Thoracic aorta (tissue), 2 donors: ENCODE measurements around the gene NAALADL2. TPM values are rescaled to one million over a fixed set of nuclear protein-coding genes. Genes with fewer than 3 reads are reported as not detected.

Experiments used
- ATAC-seq: fragments of 150-250 bp; one replicate; pipeline ENCODE4 v1.8.0; 2017; ENCODE audit warnings: low read depth; ENCODE audit not compliant: insufficient number of reproducible peaks, low FRiP score
- DNase-seq: peaks from one replicate; pipeline ENCODE4 v3.0.0-alpha.2; 2020; ENCODE audit warnings: low spot score
- H3K27ac ChIP-seq, 2 donors: fragments of 200-600 bp; sonication (generic); 1 replicate in 1 of 2; 2 replicates in 1 of 2; pipeline ENCODE4 v1.5.1; 2016; ENCODE audit warnings: mild to moderate bottlenecking in 2 of 2, moderate library complexity in 2 of 2
- H3K27me3 ChIP-seq: fragments of 200-600 bp; sonication (generic); replicated peaks from 2 replicates; pipeline ENCODE4 v1.6.0; 2016; ENCODE audit warnings: mild to moderate bottlenecking; ENCODE audit not compliant: insufficient read depth
- H3K36me3 ChIP-seq: fragments of 200-600 bp; sonication (generic); one replicate; pipeline ENCODE4 v1.5.1; 2016
- H3K4me1 ChIP-seq, 2 donors: fragments of 200-600 bp; sonication (generic); 1 replicate in 1 of 2; 2 replicates in 1 of 2; pipeline versions ENCODE4 v1.5.1 to v1.6.0; 2016; ENCODE audit warnings: low read depth in 2 of 2, mild to moderate bottlenecking in 1 of 2; ENCODE audit not compliant: control insufficient read depth in 1 of 2
- H3K4me3 ChIP-seq: fragments of 200-600 bp; sonication (generic); 2 replicates; pipeline ENCODE4 v1.5.1; 2016; ENCODE audit warnings: mild to moderate bottlenecking
- H3K9me3 ChIP-seq: fragments of 200-600 bp; sonication (generic); 2 replicates; pipeline ENCODE4 v1.5.1; 2016
- total RNA-seq, 2 donors: library from RNA; depleted of rRNA; stranded (reverse); fragments of >200 nt; gene quantifications; one replicate each; pipeline versions ENCODE4 v1.1.0 to v1.2.3, GENCODE V29; 2016
- TF ChIP-seq, protein P1 (sequence below): fragments of 200-600 bp; sonication (generic); IDR thresholded peaks from one replicate; pipeline ENCODE4 v1.5.1; 2019; ENCODE audit warnings: antibody characterized with exemption

Gene NAALADL2
- total RNA-seq, 2 donors from 2014 or later: 12.9 to 21.0 TPM

- ATAC-seq (no peak), DNase-seq (no peak)
- Histone ChIP-seq H3K4me1 (peaks cover 8 to 13% of the 10 kb centered on the region in 2 donors), H3K4me3 (no peak overlapping the region), H3K9me3 (no peaks in the 10 kb centered on the region), H3K27ac (no peak overlapping the region), H3K36me3 (no peaks in the 10 kb centered on the region), H3K27me3 (no peaks in the 10 kb centered on the region)
- TF ChIP-seq, protein P1, sequence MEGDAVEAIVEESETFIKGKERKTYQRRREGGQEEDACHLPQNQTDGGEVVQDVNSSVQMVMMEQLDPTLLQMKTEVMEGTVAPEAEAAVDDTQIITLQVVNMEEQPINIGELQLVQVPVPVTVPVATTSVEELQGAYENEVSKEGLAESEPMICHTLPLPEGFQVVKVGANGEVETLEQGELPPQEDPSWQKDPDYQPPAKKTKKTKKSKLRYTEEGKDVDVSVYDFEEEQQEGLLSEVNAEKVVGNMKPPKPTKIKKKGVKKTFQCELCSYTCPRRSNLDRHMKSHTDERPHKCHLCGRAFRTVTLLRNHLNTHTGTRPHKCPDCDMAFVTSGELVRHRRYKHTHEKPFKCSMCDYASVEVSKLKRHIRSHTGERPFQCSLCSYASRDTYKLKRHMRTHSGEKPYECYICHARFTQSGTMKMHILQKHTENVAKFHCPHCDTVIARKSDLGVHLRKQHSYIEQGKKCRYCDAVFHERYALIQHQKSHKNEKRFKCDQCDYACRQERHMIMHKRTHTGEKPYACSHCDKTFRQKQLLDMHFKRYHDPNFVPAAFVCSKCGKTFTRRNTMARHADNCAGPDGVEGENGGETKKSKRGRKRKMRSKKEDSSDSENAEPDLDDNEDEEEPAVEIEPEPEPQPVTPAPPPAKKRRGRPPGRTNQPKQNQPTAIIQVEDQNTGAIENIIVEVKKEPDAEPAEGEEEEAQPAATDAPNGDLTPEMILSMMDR: no peak
Observed at GRCh38 chr3:175335229-175335628, 476.1 kb downstream of the NAALADL2 start.

- Histone ChIP-seq H3K27me3 (no peaks in the 10 kb centered on the region), H3K4me1 (peaks cover 8 to 13% of the 10 kb centered on the region in 2 donors), H3K9me3 (no peaks in the 10 kb centered on the region), H3K4me3 (no peak overlapping the region), H3K27ac (no peak overlapping the region), H3K36me3 (no peaks in the 10 kb centered on the region)
- DNase-seq (no peak), ATAC-seq (no peak)
- TF ChIP-seq, protein P1: no peak
Observed at GRCh38 chr3:175336406-175337133, 477.4 kb downstream of the NAALADL2 start.

- Histone ChIP-seq H3K27me3 (no peaks in the 10 kb centered on the region), H3K4me3 (no peak overlapping the region), H3K9me3 (no peaks in the 10 kb centered on the region), H3K36me3 (no peaks in the 10 kb centered on the region), H3K27ac (no peak overlapping the region), H3K4me1 (peaks cover 8 to 13% of the 10 kb centered on the region in 2 donors)
- DNase-seq: no peak
- TF ChIP-seq, protein P1: no peak
- no peak for ATAC-seq
Observed at GRCh38 chr3:175337631-175338030, 478.5 kb downstream of the NAALADL2 start.

DNA sequence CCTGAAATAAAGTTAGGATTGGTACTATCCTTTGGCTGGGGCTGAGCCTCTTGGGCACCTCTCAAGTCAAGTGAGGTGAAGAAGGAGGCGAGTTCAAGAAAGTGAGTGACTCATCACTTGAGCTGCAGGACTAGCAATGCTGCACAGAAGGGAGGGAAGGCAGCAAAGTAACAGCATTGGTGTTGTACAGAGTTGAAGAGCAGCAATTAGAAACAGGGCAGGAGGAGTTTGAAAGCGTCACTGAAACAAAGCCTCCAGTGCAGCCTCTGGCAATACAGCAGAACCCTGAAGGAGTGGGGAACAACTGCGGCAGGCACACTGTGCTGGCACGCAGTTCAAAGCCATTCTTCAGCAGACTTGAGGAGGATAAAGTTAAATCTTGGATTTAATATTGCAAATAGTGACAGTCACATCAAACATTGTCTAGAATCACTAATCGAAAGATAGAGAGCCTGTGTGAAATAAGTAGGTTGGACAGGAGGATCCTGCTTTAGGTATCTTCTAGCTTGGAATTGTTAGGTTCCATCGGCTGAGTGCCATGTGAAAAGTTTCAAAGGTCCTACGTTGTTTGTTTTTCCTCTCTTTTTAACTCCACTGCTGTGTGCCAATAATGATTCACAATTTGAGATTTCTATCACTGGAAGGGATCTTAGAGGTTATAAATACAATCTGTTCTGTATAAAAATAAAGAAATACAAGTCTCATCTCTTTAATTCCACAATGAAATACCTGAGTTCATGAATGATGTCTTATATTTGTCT, 479.8 kb downstream of the NAALADL2 start:
- Histone ChIP-seq H3K4me1 (peaks cover 8 to 13% of the 10 kb centered on the region in 2 donors), H3K9me3 (no peaks in the 10 kb centered on the region), H3K4me3 (peak overlapping the region; percentile 39), H3K27ac (peak overlapping the region; percentile 13 to 21), H3K27me3 (no peaks in the 10 kb centered on the region), H3K36me3 (no peaks in the 10 kb centered on the region)
- DNase-seq (peak; percentile 5), ATAC-seq (peak; percentile 88)
- TF ChIP-seq, protein P1: no peak

GRCh38 chr3:175340338-175341015, 481.3 kb downstream of the NAALADL2 start:
- TF ChIP-seq, protein P1: no peak
- Histone ChIP-seq H3K9me3 (no peaks in the 10 kb centered on the region), H3K27me3 (no peaks in the 10 kb centered on the region), H3K4me3 (no peak overlapping the region), H3K36me3 (no peaks in the 10 kb centered on the region), H3K4me1 (peaks cover 8 to 13% of the 10 kb centered on the region in 2 donors), H3K27ac (no peak overlapping the region)
- DNase-seq (no peak), ATAC-seq (no peak)
